HEK293T (cell line): ENCODE results near the gene ANO2.

Source experiments
- ARNT ChIP-seq: fragments of 450-650 bp; IDR thresholded peaks from 2 replicates; pipeline ENCODE4 v1.6.1; 2017; ENCODE audit warnings: mild to moderate bottlenecking
- FOXM1 ChIP-seq: fragments of 450-650 bp; IDR thresholded peaks from 2 replicates; pipeline ENCODE4 v1.6.1; 2017; ENCODE audit warnings: mild to moderate bottlenecking, borderline replicate concordance
- NFRKB ChIP-seq: fragments of 450-650 bp; IDR thresholded peaks from 2 replicates; pipeline ENCODE4 v1.6.1; 2016; ENCODE audit warnings: mild to moderate bottlenecking, moderate library complexity
- SP1 ChIP-seq: fragments of 450-650 bp; IDR thresholded peaks from 2 replicates; pipeline ENCODE4 v1.6.1; 2017
- TARDBP ChIP-seq: fragments of 450-650 bp; IDR thresholded peaks from 2 replicates; pipeline ENCODE4 v1.6.1; 2016
- TF ChIP-seq, protein P1 (sequence below): fragments of 450-650 bp; IDR thresholded peaks from 2 replicates; pipeline ENCODE4 v1.6.1; 2016

DNA sequence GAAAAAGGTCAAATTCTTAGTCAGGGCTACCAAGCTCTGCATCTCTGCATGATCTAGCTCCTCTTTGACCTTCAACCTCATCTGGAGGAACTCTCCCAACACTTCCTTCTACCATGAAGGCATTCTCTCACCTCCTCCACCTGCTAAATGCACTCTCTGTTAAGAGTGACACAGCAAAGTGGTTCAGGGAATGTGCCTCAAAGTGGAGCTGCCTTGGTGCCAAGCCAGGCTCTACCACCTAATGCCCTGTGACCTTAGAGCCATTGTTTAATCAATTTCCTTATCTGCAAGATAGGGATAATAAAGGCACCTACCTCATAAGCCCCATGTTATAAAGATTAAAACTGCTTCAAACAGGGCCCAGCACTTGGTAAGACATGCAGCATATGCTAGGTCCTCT lies 236.7 kb downstream of the ANO2 start:
- no peak for TF ChIP-seq SP1
- TF ChIP-seq NFRKB, result no peak
- TF ChIP-seq, protein P1, sequence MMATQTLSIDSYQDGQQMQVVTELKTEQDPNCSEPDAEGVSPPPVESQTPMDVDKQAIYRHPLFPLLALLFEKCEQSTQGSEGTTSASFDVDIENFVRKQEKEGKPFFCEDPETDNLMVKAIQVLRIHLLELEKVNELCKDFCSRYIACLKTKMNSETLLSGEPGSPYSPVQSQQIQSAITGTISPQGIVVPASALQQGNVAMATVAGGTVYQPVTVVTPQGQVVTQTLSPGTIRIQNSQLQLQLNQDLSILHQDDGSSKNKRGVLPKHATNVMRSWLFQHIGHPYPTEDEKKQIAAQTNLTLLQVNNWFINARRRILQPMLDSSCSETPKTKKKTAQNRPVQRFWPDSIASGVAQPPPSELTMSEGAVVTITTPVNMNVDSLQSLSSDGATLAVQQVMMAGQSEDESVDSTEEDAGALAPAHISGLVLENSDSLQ, result no peak
- TF ChIP-seq FOXM1, result no peak
- no peak for TF ChIP-seq ARNT
- TF ChIP-seq TARDBP, result no peak
